CD4-positive, alpha-beta T cell treated with Interleukin-6 for 4 hours (primary cell): ENCODE measurements around the gene KDELR3.

Experiments used
- DNase-seq: peaks from one replicate; pipeline ENCODE4 v3.0.0-alpha.2; 2020; ENCODE audit warnings: mixed read lengths

The KDELR3 gene

GRCh38 chr22:38440747-38441350 lies 27.0 kb upstream of the KDELR3 start:
- DNase-seq = no peak

DNA sequence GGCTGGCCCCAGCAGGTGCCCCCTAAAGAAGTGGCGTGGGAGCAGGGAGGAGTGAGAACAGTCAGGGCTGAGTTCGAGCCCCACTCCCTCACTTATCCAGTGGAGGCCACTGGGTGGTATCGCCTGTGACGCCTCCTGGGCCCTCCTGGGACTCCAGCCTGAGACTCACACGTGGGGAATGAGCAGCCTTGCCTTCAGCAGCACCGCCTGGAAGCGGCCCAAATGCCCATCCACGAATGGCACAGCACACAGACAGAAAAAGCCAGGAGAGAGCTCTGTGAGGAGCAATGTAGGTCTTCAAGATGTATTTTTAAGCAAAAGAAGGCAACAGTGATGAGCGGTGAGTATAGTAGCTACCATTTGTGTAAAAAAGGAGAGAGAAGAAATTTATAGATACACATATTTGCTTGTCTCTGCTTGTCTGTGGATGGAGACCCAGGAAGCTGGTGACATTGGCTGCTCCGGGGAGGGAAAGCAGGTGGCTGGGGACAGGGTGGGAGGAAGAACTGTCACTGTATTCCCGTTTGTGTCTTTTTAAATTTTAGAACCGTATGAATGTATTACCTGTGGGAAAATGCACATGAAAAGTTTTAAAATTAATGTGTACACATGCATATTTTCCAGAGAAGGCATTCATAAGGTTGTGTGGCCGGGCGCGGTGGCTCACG lies 26.1 kb upstream of the KDELR3 start:
- no peak for DNase-seq

DNA sequence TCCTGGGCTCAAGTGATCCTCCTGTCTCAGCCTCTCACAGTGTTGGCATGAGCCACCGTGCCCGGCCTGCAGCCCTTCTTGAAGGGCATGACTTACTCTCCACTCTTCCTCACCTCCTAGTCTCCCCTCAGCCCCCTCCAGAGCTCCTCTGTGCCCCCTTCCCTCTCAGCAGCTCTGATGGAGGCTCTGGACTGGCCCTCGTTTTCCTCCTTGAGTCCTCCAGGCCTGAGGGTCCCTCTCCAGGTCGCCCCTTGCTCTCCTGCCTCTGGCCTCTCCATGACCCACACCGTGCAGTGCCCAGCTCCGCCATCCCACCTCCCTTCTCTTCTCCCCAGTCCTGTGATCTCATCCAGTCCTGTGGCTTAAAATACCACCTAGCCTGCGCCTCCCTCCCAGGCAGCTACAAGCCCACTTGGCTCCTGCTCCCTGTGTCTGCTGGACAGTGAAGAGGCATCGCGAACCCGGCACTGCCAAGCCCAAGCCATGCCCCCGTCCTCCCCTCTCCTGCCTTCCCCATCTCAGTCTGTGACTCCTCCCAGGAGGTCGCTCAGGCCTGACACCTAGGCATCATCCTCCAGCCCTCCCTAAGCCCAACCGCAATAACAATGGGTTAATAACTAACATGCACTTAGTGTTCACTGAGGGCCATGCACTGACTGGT lies 24.8 kb upstream of the KDELR3 start:
- no peak for DNase-seq

DNA sequence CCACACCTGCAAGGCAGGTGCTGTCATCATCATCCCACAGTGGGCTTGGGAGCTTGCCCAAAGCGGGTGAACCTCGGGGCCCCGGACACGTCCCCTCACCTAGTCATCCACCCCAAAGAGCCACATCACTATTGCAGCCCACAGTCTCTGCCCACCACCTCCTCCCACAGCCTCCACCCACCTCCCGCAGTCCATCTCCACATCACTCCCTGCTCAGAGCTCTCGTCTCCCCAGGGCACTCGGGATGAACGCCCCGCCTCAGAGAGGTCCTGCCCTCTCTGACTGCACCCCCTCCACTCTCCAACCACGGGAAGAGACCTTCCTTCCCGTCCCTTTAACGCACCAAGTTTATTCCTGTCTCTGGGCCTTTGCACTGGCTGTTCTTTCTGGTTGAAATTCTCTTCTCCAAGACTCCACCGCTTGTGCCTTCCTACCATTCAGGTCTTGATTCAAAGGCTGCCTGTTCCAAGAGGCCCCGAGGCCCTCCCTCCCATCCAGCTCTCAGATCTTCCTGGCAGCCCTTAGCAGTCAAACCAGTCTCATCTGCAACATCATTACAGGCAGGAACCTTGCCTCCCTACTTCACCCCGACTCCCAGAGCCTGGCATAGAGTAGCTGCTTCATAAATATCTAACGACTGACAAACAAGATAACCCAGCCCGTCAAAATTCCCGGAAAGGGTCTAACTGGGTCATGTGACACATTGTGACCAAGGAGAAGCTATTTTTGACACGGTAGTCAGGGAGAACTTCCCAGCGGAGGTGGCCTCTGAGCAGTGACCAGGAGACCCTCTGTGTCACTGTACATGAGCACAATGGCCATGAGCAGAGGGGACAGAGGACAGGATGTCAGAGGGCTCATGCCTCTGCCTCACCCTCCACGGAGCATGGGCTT lies 24.0 kb upstream of the KDELR3 start:
- DNase-seq = no peak

- no peak for DNase-seq
Observed at GRCh38 chr22:38444783-38445182, 23.1 kb upstream of the KDELR3 start.

GRCh38 chr22:38446018-38446601 lies 21.8 kb upstream of the KDELR3 start:
- DNase-seq = no peak

DNA sequence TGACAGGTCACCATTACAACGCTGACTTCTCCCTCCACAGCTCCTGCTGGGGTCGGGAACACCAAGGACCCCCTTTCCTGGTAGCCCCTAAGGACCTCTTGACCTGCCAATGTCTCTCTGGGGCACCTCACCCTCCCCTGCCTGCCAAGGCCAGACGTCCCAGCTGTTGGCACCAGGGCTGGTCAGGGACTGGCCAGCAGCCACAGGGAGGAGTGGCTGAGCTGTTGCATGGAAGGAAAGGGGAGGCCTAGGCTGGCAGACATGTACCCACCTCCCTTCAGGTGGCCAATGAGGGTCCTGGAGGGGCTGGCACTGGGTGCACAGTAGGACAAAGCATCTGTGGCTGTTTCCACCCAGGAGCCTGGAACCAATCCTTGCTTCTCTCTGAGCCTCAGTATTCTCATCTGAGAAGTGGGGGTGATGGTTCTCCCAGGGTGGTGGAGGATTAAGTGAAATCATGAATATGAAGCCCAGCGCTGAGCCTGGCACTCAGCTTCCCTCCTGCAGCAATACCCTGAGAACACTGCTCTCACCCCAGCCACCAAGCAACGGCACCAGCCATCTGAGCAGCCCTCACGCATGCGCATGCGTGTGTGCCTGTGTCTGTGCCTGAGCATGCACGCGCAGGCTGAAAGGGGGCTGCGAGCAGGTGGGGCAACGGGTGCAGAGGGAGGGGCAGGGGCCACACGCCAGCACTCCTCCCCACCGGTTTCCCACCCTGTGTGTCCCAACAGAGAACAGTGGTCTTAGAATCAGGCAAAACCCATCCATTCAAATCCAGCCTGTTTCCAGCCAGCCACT lies 18.8 kb upstream of the KDELR3 start:
- DNase-seq = no peak

- DNase-seq = no peak
Observed at GRCh38 chr22:38449776-38450175, 18.1 kb upstream of the KDELR3 start.

GRCh38 chr22:38450234-38450797 lies 17.6 kb upstream of the KDELR3 start:
- DNase-seq = no peak

- DNase-seq = no peak
Observed at GRCh38 chr22:38451404-38451803, 16.5 kb upstream of the KDELR3 start.

DNA sequence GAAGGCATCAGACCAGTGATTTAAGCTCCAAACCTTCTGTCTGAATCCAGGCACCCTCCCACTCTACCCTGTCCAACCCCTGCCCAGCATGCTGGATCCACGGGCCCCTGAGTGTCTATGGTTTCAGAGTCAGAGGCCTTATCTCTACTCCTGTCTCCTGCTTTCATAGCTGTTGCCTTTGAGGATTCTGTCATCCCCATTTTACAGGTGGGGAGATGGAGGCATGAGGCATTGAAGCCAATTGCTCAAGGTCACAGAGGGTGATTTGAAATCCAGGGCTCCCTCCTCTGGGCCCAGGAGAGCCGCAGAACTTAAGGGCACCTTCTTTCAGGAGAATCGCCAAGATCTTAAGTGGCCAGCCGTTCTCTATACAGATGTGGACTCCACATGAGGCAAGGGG lies 16.0 kb upstream of the KDELR3 start:
- DNase-seq = no peak

GRCh38 chr22:38452373-38453065 lies 15.4 kb upstream of the KDELR3 start:
- DNase-seq = no peak

DNA sequence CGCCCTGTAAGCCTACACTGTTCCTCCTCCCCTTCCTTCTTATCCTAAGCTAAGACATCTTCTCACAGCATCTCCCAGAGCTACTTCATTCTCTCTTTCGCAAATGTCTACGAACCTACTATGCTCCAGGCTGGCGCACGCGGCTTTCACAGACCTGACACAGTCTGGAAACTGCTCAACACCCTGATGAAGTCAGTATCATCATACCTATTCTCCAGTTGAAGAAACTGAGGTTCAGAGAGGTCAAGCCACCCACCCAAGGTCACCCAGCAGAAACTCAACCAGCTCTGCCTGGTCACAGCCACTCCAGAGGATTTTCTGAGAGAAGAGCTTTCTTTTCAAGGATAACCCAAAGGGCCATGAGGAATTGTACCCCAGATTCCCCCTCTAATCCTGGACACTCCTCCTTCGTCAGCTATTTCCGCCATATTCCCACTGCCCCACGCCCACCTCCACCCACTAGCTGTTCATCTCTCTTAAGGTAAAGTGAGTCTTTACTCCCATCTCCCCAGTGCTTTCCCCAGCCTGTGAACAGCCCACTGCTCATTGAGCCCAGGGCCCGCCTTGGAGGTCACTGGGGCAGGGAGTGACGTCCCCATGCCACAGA lies 14.7 kb upstream of the KDELR3 start:
- DNase-seq = no peak

DNA sequence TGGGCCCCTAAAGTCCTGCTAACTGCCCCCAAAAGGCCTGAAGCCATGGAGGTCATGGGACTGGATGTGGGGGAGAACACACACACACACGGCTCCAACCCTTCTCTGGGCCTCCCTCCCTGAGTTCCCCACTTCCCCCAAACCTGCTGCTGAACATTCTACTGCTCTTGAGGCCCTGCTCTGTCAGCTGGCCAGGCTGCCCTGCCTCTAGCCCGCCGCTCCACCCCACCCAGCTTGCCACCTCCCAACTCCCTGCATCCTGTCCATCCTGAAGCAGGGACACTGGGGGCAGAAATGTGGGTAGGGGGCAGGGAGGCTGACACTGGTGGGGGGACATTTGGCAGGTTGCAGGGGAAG lies 13.9 kb upstream of the KDELR3 start:
- no peak for DNase-seq

DNA sequence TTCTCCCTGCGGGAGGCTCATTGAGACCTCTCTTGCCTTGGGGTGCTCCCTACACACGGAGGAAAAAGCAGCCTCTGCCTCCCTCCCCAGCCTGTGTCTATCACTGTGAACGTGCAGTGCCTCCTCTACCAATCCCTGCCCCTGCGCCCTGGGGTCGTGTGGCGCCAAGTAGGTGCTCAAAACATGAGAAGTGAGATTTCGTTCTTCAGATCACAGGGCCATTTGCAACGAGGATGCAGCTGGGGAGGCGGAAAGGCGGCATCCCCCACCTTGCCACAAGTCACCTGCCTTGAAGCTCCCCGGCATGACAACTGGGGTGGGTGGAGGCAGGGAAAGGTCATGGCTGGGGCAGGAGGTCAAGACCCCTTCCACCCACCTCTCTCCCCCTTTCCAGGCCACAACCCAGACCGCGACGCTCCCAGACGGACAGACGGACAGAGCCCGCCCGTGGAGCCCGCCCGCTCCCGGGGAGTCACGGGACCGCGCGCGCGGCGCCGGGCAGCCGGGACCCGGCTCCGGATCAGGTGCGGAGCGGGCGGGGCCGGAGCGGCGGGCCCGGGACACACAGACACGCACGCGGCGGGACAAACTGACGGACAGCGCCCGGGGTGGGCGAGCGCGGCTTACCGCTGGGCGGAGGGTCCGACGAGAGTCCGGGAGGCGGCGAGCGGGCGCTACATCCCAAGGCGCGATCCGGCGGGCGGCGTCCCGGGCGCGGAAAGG lies 13.4 kb upstream of the KDELR3 start:
- DNase-seq = peak; percentile 21

- DNase-seq = no peak
Observed at GRCh38 chr22:38455076-38455529, 12.8 kb upstream of the KDELR3 start, which contains the start of gene KCNJ4. Gene KCNJ4, minus strand, starts transcription at chr22:38455199. Its CDS starts 27,067 bp downstream, at chr22:38428132.

- DNase-seq = no peak
Observed at GRCh38 chr22:38455530-38456271, 12.2 kb upstream of the KDELR3 start.

DNA sequence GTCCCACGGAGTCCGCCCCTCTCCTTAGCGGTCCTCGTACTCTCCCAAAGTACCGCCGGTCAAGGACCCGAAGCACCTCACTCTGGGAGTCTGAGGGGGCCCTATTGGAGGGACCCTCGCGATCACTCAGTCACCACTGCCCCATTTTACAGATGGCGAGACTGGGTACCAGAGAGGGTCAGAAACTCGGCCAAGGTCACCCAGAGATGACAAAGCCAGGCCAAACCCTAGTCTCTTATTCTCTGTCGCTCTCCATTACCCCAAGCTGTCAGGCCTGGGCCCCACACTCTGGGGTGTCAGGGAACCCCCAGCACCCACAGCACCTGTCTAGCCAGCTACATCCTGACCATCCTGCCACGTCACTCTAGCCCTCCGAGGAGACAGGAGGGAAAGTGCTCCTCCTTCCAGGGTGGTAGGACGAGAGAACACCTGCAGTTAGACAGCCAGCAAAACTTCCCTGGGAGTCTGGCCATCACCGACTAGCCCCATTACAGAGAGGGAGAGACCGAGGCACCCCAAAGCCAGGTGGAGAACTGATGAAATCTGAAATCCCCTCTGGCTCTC lies 11.5 kb upstream of the KDELR3 start:
- no peak for DNase-seq
